ENCODE data around the gene ZNF483.
A peak's percentile ranks its signal among the peaks of the same experiment; 100 is the strongest.

ZNF483 gene

GRCh38 chr9:111588846-111589245, 63.9 kb downstream of the ZNF483 start:
- TF ChIP-seq CTCF (conservative IDR thresholded peaks at IDR 0.05; ENCODE audit: low read length) (no peak), EZH2phosphoT487 (IDR thresholded peaks at IDR 0.05; ENCODE audit: borderline replicate concordance) (no peak)
- Histone ChIP-seq H3K36me3 (ENCODE audit: insufficient read depth, low read length) (no peaks in the 10 kb centered on the region), H3K9me2 (replicated peaks; ENCODE audit: low read depth, low read length) (no peaks in the 10 kb centered on the region), H3F3A (ENCODE audit: low read depth) (no peaks in the 10 kb centered on the region), H3K9me3 (ENCODE audit: insufficient read depth, low read depth, low read length) (no peaks in the 10 kb centered on the region), H3K9ac (ENCODE audit: low read depth, low read length, poor library complexity, severe bottlenecking) (no peak overlapping the region), H3K4me2 (ENCODE audit: low read depth, low read length, poor library complexity, severe bottlenecking) (no peak overlapping the region), H2AFZ (ENCODE audit: low read length) (no peak overlapping the region), H3K79me2 (ENCODE audit: insufficient read depth, low read length) (no peaks in the 10 kb centered on the region), H4K20me1 (ENCODE audit: insufficient read depth, low read length, poor library complexity, severe bottlenecking) (no peaks in the 10 kb centered on the region), H3K4me3 (ENCODE audit: low read length, poor library complexity, severe bottlenecking) (no peak overlapping the region), H3K4me1 (ENCODE audit: insufficient read depth, low read length, poor library complexity, severe bottlenecking) (no peaks in the 10 kb centered on the region), H3K27me3 (ENCODE audit: insufficient read depth, low read length, poor library complexity, severe bottlenecking) (no peaks in the 10 kb centered on the region)

- H3K27me3 ChIP-seq (ENCODE audit: insufficient read depth, low read length, poor library complexity, severe bottlenecking) = no peaks in the 10 kb centered on the region
- no peaks in the 10 kb centered on the region for H3K9me3 ChIP-seq (ENCODE audit: insufficient read depth, low read depth, low read length)
- no peak overlapping the region for H3K4me3 ChIP-seq (ENCODE audit: low read length, poor library complexity, severe bottlenecking)
- H3K9me2 ChIP-seq (replicated peaks; ENCODE audit: low read depth, low read length) = no peaks in the 10 kb centered on the region
- H4K20me1 ChIP-seq (ENCODE audit: insufficient read depth, low read length, poor library complexity, severe bottlenecking) = no peaks in the 10 kb centered on the region
- H3K79me2 ChIP-seq (ENCODE audit: insufficient read depth, low read length) = no peaks in the 10 kb centered on the region
- no peak overlapping the region for H2AFZ ChIP-seq (ENCODE audit: low read length)
- H3K36me3 ChIP-seq (ENCODE audit: insufficient read depth, low read length) = no peaks in the 10 kb centered on the region
- no peak overlapping the region for H3K9ac ChIP-seq (ENCODE audit: low read depth, low read length, poor library complexity, severe bottlenecking)
- TF ChIP-seq CTCF (conservative IDR thresholded peaks at IDR 0.05; ENCODE audit: low read length) (peak; percentile 68), EZH2phosphoT487 (IDR thresholded peaks at IDR 0.05; ENCODE audit: borderline replicate concordance) (no peak)
- H3K4me1 ChIP-seq (ENCODE audit: insufficient read depth, low read length, poor library complexity, severe bottlenecking) = no peaks in the 10 kb centered on the region
- H3F3A ChIP-seq (ENCODE audit: low read depth) = no peaks in the 10 kb centered on the region
- no peak overlapping the region for H3K4me2 ChIP-seq (ENCODE audit: low read depth, low read length, poor library complexity, severe bottlenecking)
Observed at GRCh38 chr9:111597852-111598732, 73.1 kb downstream of the ZNF483 start.

GRCh38 chr9:111598733-111599091, 73.7 kb downstream of the ZNF483 start:
- H3K4me1 ChIP-seq (ENCODE audit: insufficient read depth, low read length, poor library complexity, severe bottlenecking) = no peaks in the 10 kb centered on the region
- H3K9me3 ChIP-seq (ENCODE audit: insufficient read depth, low read depth, low read length) = no peaks in the 10 kb centered on the region
- TF ChIP-seq CTCF (conservative IDR thresholded peaks at IDR 0.05; ENCODE audit: low read length) (no peak), EZH2phosphoT487 (IDR thresholded peaks at IDR 0.05; ENCODE audit: borderline replicate concordance) (no peak)
- H3F3A ChIP-seq (ENCODE audit: low read depth) = no peaks in the 10 kb centered on the region
- H3K36me3 ChIP-seq (ENCODE audit: insufficient read depth, low read length) = no peaks in the 10 kb centered on the region
- no peak overlapping the region for H3K4me2 ChIP-seq (ENCODE audit: low read depth, low read length, poor library complexity, severe bottlenecking)
- H3K79me2 ChIP-seq (ENCODE audit: insufficient read depth, low read length) = no peaks in the 10 kb centered on the region
- no peaks in the 10 kb centered on the region for H3K27me3 ChIP-seq (ENCODE audit: insufficient read depth, low read length, poor library complexity, severe bottlenecking)
- H3K9ac ChIP-seq (ENCODE audit: low read depth, low read length, poor library complexity, severe bottlenecking) = no peak overlapping the region
- no peak overlapping the region for H2AFZ ChIP-seq (ENCODE audit: low read length)
- H4K20me1 ChIP-seq (ENCODE audit: insufficient read depth, low read length, poor library complexity, severe bottlenecking) = no peaks in the 10 kb centered on the region
- no peaks in the 10 kb centered on the region for H3K9me2 ChIP-seq (replicated peaks; ENCODE audit: low read depth, low read length)
- H3K4me3 ChIP-seq (ENCODE audit: low read length, poor library complexity, severe bottlenecking) = no peak overlapping the region
